ENCODE data around the gene DPH3. TPM values are rescaled to one million over a fixed set of nuclear protein-coding genes. Genes with fewer than 3 reads are reported as not detected.
A peak's percentile ranks its signal among the peaks of the same experiment; 100 is the strongest.

DPH3 gene
- total RNA-seq, 4 donors from 2014 or later, result 16.7 to 33.7 (median 30.4) TPM

- TF ChIP-seq CTCF (IDR thresholded peaks at IDR 0.05), result no peak
- no peak for ATAC-seq (ENCODE audit: low FRiP score)
- no peak for DNase-seq (ENCODE audit: low spot score)
These were observed 13.2 kb downstream of the DPH3 start for GRCh38 chr3:16251316-16252085.

GRCh38 chr3:16249886-16250285 lies 14.9 kb downstream of the DPH3 start:
- ATAC-seq (ENCODE audit: low FRiP score) (no peak), DNase-seq (ENCODE audit: low spot score) (no peak)
- TF ChIP-seq CTCF (IDR thresholded peaks at IDR 0.05), result no peak

- no peak for TF ChIP-seq CTCF (IDR thresholded peaks at IDR 0.05)
- DNase-seq (ENCODE audit: low spot score), result no peak
- no peak for ATAC-seq (ENCODE audit: low FRiP score)
These were observed 15.4 kb downstream of the DPH3 start for GRCh38 chr3:16249336-16249735.

- DNase-seq (ENCODE audit: low spot score) (no peak), ATAC-seq (ENCODE audit: low FRiP score) (no peak)
- TF ChIP-seq CTCF (IDR thresholded peaks at IDR 0.05), result no peak
These were observed 16.2 kb downstream of the DPH3 start for GRCh38 chr3:16248556-16248955.

DNA sequence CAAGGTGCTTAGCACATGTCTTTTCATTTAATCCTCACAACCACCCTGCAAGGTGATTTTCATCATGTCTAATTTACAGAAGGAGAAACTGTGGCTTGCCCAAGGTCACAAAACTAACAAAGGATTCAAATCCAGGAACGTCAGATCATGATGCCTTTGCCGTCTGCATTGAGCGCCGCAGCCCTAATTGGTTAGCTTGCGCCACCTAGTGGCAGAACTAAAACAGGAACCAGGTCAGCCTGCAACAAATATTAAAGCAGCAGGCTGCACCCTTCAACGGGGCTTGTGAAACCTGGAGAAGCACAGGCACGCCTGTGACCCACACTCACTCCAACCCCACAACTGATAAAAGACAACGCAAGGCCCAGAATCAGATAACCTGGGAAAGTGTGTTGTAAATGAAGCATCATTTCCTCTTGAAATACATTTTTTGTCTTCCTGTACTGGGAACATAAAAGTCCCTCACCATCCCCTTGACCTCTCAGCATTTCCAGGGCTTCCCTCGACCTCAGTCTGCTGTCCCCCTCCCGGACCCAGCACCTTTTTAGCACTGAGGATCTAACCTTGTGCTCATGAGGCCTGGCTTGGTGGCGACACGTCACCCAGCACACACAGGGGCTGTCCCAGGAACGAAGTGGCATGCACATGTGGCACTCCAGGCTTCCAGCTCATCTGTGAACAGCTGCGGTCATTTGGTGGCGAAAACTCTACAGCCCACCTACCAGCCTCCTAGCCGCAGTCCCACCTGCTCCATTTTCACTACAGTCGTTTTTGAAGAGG lies 17.3 kb downstream of the DPH3 start:
- ATAC-seq (ENCODE audit: low FRiP score) (peak; percentile 72), DNase-seq (ENCODE audit: low spot score) (peak; percentile 73)
- peak in 1 of 3 donors; percentile 75 for TF ChIP-seq CTCF (IDR thresholded peaks at IDR 0.05)

- no peak for TF ChIP-seq CTCF (IDR thresholded peaks at IDR 0.05)
- DNase-seq (ENCODE audit: low spot score) (no peak), ATAC-seq (ENCODE audit: low FRiP score) (no peak)
These were observed 19.1 kb downstream of the DPH3 start for GRCh38 chr3:16245609-16246008.
